ENCODE measurements around the gene DAZAP1. TPM values are rescaled to one million over a fixed set of nuclear protein-coding genes. Genes with fewer than 3 reads are reported as not detected.
"Not testable (repeated sequence)": the region's sequence is repeated elsewhere in the genome, so short reads cannot be mapped to it uniquely, and the experiment has no call there.

Gene DAZAP1
- total RNA-seq, 4 donors from 2014 or later = 41.5 to 75.4 (median 49.2) TPM

DNA sequence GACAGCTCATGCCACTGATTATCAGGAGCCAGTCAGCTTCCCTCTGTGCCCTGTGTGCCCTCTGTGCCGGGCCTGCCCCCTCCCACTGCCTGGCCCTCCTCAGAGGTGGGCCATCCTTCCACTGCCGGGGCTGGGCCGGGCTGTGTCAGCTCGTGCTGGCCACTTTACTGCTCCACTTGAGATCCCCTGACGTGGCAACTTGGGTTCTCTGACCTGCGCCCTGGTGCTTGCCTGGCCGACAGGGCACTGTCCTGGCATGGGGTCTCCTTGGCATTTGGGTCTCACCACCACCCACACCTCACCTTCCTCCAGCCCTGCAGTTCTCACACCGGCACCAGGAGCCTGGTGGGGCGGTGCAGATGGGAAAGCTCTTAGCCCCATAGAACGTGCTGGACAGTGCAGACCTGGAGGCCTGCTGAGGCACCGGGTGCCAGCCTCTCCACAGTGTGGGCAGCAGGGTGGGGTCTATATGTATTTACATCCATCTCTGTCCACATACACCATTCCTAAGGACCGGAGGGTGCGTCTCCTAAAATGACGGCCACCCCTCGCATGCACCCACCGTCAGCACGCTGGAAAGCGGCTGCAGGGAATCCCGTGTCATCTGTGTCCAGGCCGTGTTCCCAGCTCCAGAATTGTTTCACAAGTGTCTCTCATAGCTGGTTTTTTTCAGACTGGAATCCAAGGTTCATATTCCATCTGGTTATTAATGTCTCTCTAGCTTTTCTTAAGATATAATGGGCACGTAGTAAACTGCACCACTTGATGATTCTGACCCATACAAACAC is 11.8 kb downstream of the DAZAP1 start:
- Histone ChIP-seq H3K27me3 (no peaks in the 10 kb centered on the region), H3K4me1 (peaks cover 49% of the 10 kb centered on the region), H3K4me3 (no peak overlapping the region), H3K36me3 (peaks cover 60% of the 10 kb centered on the region), H3K27ac (no peak overlapping the region), H3K9me3 (no peaks in the 10 kb centered on the region)
- no peak for TF ChIP-seq POLR2AphosphoS5 (IDR thresholded peaks at IDR 0.05)
- no peak for TF ChIP-seq CTCF (IDR thresholded peaks at IDR 0.05)
- TF ChIP-seq EP300 (IDR thresholded peaks at IDR 0.05) = no peak
- TF ChIP-seq POLR2A (IDR thresholded peaks at IDR 0.05) = no peak
- WGBS = 90% methylated on average over 15 of the region's 21 CpGs
- DNase-seq (ENCODE audit: low spot score in 2 of 2) = no peak

DNA sequence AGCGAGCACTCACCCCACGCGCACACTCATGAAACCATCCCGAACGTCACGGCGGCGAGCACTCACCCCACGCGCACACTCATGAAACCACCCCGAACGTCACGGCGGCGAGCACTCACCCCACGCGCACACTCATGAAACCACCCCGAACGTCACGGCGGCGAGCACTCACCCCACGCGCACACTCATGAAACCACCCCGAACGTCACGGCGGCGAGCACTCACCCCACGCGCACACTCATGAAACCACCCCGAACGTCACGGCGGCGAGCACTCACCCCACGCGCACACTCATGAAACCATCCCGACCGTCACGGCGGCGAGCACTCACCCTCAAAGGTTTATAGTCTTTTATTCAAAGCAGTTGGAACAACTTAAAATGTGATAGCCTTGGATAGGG is 12.7 kb downstream of the DAZAP1 start:
- peaks cover 60% of the 10 kb centered on the region for H3K36me3 ChIP-seq

DNA sequence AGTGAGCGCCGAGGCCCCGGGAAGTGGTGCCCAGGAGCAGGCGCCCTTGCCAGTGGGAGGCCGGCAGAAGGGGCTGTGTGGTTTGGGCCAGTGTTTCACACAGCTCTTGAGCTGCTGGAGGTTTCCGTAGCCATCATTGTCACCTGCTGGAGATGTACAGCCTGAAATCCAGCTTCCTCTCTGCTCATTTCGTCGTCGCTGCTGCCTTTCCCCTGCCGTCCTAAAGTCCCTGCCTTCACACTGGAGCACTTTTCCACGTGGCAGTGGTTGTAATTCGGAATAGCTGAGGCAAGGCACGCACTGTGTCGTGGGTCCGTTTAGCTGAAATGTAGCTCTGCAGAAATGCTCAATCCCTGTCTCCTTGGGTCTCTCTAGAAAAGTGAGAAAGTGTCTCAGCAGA is 13.2 kb downstream of the DAZAP1 start:
- no peak for DNase-seq (ENCODE audit: low spot score in 2 of 2)
- no peaks in the 10 kb centered on the region for H3K9me3 ChIP-seq
- no peaks in the 10 kb centered on the region for H3K27me3 ChIP-seq
- TF ChIP-seq POLR2AphosphoS5 (IDR thresholded peaks at IDR 0.05) = no peak
- TF ChIP-seq POLR2A (IDR thresholded peaks at IDR 0.05) = no peak
- no peak for TF ChIP-seq CTCF (IDR thresholded peaks at IDR 0.05)
- no peak overlapping the region for H3K27ac ChIP-seq
- H3K4me3 ChIP-seq = no peak overlapping the region
- WGBS = 88% methylated on average over 15 of the region's 15 CpGs
- H3K36me3 ChIP-seq = peaks cover 63% of the 10 kb centered on the region
- peaks cover 47% of the 10 kb centered on the region for H3K4me1 ChIP-seq

More for the DNA sequence above, 12.7 kb downstream of the DAZAP1 start:
- 93% methylated on average over 31 of the region's 43 CpGs for WGBS
- H3K27ac ChIP-seq; H3K4me3 ChIP-seq; H3K27me3 ChIP-seq; H3K9me3 ChIP-seq; DNase-seq (ENCODE audit: low spot score in 2 of 2): not testable (repeated sequence)
- peaks cover 47% of the 10 kb centered on the region for H3K4me1 ChIP-seq

- WGBS = 87% methylated on average over 15 of the region's 37 CpGs
- Histone ChIP-seq H3K36me3 (peaks cover 69% of the 10 kb centered on the region), H3K27me3 (no peaks in the 10 kb centered on the region), H3K4me1 (peaks cover 45% of the 10 kb centered on the region), H3K4me3 (no peak overlapping the region), H3K9me3 (no peaks in the 10 kb centered on the region), H3K27ac (no peak overlapping the region)
- DNase-seq (ENCODE audit: low spot score in 2 of 2) = no peak
- TF ChIP-seq EP300 (IDR thresholded peaks at IDR 0.05) = no peak
- no peak for TF ChIP-seq CTCF (IDR thresholded peaks at IDR 0.05)
- no peak for TF ChIP-seq POLR2AphosphoS5 (IDR thresholded peaks at IDR 0.05)
- no peak for TF ChIP-seq POLR2A (IDR thresholded peaks at IDR 0.05)
These were observed 14.0 kb downstream of the DAZAP1 start for GRCh38 chr19:1421218-1421957.

DNA sequence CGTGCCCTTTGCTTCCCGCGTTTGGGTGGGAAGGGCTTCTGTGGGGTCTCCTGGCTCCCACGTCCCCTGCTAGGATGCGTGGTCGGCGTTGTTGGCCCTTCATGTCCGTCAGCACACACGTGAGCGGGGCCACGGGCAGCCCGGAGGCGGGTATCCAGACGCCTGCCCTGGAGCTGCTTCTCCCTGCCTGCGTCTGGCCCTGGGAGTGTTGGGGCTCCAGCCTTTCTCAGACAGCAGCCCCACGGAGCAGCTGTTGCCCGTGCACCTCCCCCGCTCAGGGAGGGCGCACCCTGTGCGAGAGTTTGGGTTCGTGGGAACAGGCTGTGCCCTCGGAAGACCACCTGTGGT is 14.5 kb downstream of the DAZAP1 start:
- no peak for DNase-seq (ENCODE audit: low spot score in 2 of 2)
- no peak overlapping the region for H3K27ac ChIP-seq
- H3K9me3 ChIP-seq = no peaks in the 10 kb centered on the region
- H3K4me3 ChIP-seq = no peak overlapping the region
- TF ChIP-seq POLR2A (IDR thresholded peaks at IDR 0.05) (no peak), POLR2AphosphoS5 (IDR thresholded peaks at IDR 0.05) (no peak), EP300 (IDR thresholded peaks at IDR 0.05) (no peak), CTCF (IDR thresholded peaks at IDR 0.05) (no peak)
- H3K27me3 ChIP-seq = no peaks in the 10 kb centered on the region
- 83% methylated on average over 9 of the region's 22 CpGs for WGBS
- H3K4me1 ChIP-seq = peaks cover 40% of the 10 kb centered on the region
- H3K36me3 ChIP-seq = peaks cover 72% of the 10 kb centered on the region

Measured in suprapubic skin (tissue), 4 donors.